ENCODE data around the gene PKNOX2.
A peak's percentile ranks its signal among the peaks of the same experiment; 100 is the strongest.

PKNOX2 gene

DNA sequence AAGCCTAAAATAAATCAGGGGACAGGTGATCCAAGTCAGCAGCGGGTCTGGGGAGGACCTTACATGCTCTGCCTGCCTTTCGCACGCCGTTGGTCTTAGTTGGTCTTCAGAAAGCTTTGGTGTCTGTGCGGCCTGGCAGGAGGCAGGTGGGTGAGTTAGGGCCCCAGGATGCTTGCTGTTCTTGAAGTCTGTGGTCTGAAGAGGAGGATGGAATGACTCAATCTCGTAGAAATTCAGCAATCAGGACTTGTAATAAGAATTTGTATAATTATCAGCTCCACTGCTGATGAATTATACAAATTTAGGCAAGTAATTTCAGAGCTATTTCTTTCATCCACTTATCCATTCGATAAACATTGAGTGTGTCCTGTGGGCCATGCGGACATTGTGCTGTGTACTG is 193.0 kb downstream of the PKNOX2 start:
- Histone ChIP-seq H3K9me3 (ENCODE audit: insufficient read depth, low read length) (no peaks in the 10 kb centered on the region), H3K27ac (ENCODE audit: low read length) (no peak overlapping the region; the same call in 1 of the 2 replicates), H3K4me1 (ENCODE audit: low read length) (peaks cover 51% of the 10 kb centered on the region), H3K27me3 (ENCODE audit: low read depth, low read length) (peaks cover 9% of the 10 kb centered on the region), H2AFZ (ENCODE audit: low read depth, low read length) (no peak overlapping the region), H3K9ac (ENCODE audit: low read length) (no peak overlapping the region), H3K4me2 (ENCODE audit: low read length) (peak overlapping the region; percentile 29), H3K36me3 (replicated peaks; ENCODE audit: low read depth, low read length) (no peaks in the 10 kb centered on the region), H3K79me2 (ENCODE audit: low read length) (no peaks in the 10 kb centered on the region), H3K4me3 (ENCODE audit: low read length) (no peak overlapping the region), H4K20me1 (ENCODE audit: insufficient read depth, low read length) (no peaks in the 10 kb centered on the region)
- TF ChIP-seq EZH2phosphoT487 (IDR thresholded peaks at IDR 0.05; ENCODE audit: low read depth): no peak

GRCh38 chr11:125358254-125358840 is 193.8 kb downstream of the PKNOX2 start:
- TF ChIP-seq, protein P1, sequence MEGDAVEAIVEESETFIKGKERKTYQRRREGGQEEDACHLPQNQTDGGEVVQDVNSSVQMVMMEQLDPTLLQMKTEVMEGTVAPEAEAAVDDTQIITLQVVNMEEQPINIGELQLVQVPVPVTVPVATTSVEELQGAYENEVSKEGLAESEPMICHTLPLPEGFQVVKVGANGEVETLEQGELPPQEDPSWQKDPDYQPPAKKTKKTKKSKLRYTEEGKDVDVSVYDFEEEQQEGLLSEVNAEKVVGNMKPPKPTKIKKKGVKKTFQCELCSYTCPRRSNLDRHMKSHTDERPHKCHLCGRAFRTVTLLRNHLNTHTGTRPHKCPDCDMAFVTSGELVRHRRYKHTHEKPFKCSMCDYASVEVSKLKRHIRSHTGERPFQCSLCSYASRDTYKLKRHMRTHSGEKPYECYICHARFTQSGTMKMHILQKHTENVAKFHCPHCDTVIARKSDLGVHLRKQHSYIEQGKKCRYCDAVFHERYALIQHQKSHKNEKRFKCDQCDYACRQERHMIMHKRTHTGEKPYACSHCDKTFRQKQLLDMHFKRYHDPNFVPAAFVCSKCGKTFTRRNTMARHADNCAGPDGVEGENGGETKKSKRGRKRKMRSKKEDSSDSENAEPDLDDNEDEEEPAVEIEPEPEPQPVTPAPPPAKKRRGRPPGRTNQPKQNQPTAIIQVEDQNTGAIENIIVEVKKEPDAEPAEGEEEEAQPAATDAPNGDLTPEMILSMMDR (IDR thresholded peaks at IDR 0.05; ENCODE audit: low read depth, low read length): no peak
- TF ChIP-seq EZH2phosphoT487 (IDR thresholded peaks at IDR 0.05; ENCODE audit: low read depth): no peak
- Histone ChIP-seq H3K9ac (ENCODE audit: low read length) (no peak overlapping the region), H2AFZ (ENCODE audit: low read depth, low read length) (no peak overlapping the region), H3K79me2 (ENCODE audit: low read length) (no peaks in the 10 kb centered on the region), H3K27ac (ENCODE audit: low read length) (no peak overlapping the region), H3K27me3 (ENCODE audit: low read depth, low read length) (peaks cover 11% of the 10 kb centered on the region), H3K4me3 (ENCODE audit: low read length) (no peak overlapping the region), H3K9me3 (ENCODE audit: insufficient read depth, low read length) (no peaks in the 10 kb centered on the region), H3K4me1 (ENCODE audit: low read length) (peaks cover 51% of the 10 kb centered on the region), H3K36me3 (replicated peaks; ENCODE audit: low read depth, low read length) (no peaks in the 10 kb centered on the region), H3K4me2 (ENCODE audit: low read length) (peak overlapping the region; percentile 48; the same call in 1 of the 2 replicates), H4K20me1 (ENCODE audit: insufficient read depth, low read length) (no peaks in the 10 kb centered on the region)

- Histone ChIP-seq H4K20me1 (ENCODE audit: insufficient read depth, low read length) (no peaks in the 10 kb centered on the region), H3K27me3 (ENCODE audit: low read depth, low read length) (peaks cover 14% of the 10 kb centered on the region), H3K79me2 (ENCODE audit: low read length) (no peaks in the 10 kb centered on the region), H3K9me3 (ENCODE audit: insufficient read depth, low read length) (no peaks in the 10 kb centered on the region), H3K27ac (ENCODE audit: low read length) (no peak overlapping the region), H3K36me3 (replicated peaks; ENCODE audit: low read depth, low read length) (no peaks in the 10 kb centered on the region), H3K4me3 (ENCODE audit: low read length) (no peak overlapping the region), H3K4me2 (ENCODE audit: low read length) (peak overlapping the region; percentile 48), H2AFZ (ENCODE audit: low read depth, low read length) (no peak overlapping the region), H3K4me1 (ENCODE audit: low read length) (peaks cover 57% of the 10 kb centered on the region), H3K9ac (ENCODE audit: low read length) (no peak overlapping the region)
- no peak for TF ChIP-seq EZH2phosphoT487 (IDR thresholded peaks at IDR 0.05; ENCODE audit: low read depth)
- TF ChIP-seq, protein P1 (IDR thresholded peaks at IDR 0.05; ENCODE audit: low read depth, low read length): no peak
These were observed 194.6 kb downstream of the PKNOX2 start for GRCh38 chr11:125359130-125359529.

- Histone ChIP-seq H3K4me1 (ENCODE audit: low read length) (peaks cover 54% of the 10 kb centered on the region), H3K4me2 (ENCODE audit: low read length) (no peak overlapping the region), H3K9ac (ENCODE audit: low read length) (no peak overlapping the region), H3K36me3 (replicated peaks; ENCODE audit: low read depth, low read length) (no peaks in the 10 kb centered on the region), H3K79me2 (ENCODE audit: low read length) (no peaks in the 10 kb centered on the region), H4K20me1 (ENCODE audit: insufficient read depth, low read length) (no peaks in the 10 kb centered on the region), H3K27ac (ENCODE audit: low read length) (no peak overlapping the region), H3K27me3 (ENCODE audit: low read depth, low read length) (peaks cover 16% of the 10 kb centered on the region), H3K9me3 (ENCODE audit: insufficient read depth, low read length) (no peaks in the 10 kb centered on the region), H3K4me3 (ENCODE audit: low read length) (no peak overlapping the region), H2AFZ (ENCODE audit: low read depth, low read length) (no peak overlapping the region)
- no peak for TF ChIP-seq EZH2phosphoT487 (IDR thresholded peaks at IDR 0.05; ENCODE audit: low read depth)
- TF ChIP-seq, protein P1 (IDR thresholded peaks at IDR 0.05; ENCODE audit: low read depth, low read length): no peak
These were observed 195.5 kb downstream of the PKNOX2 start for GRCh38 chr11:125360066-125360465.
